Parathyroid adenoma (tissue), 2 donors: Measurements from ENCODE around the gene SMCO1.

Source experiments
- H2AFZ ChIP-seq: fragments of 300-600 bp; sonication (generic); one replicate; pipeline ENCODE4 v1.7.0; 2017; ENCODE audit warnings: antibody characterized with exemption, mild to moderate bottlenecking
- H3K27ac ChIP-seq: fragments of 300-600 bp; sonication (generic); one replicate; pipeline ENCODE4 v1.7.0; 2017
- H3K27me3 ChIP-seq: fragments of 300-600 bp; sonication (generic); one replicate; pipeline ENCODE4 v1.7.0; 2017; ENCODE audit warnings: low read length; ENCODE audit not compliant: control insufficient read depth, insufficient read depth
- H3K36me3 ChIP-seq: fragments of 300-600 bp; sonication (generic); one replicate; pipeline ENCODE4 v1.7.0; 2017; ENCODE audit warnings: low read length; ENCODE audit not compliant: control insufficient read depth, insufficient read depth
- H3K4me1 ChIP-seq: fragments of 300-600 bp; sonication (generic); one replicate; pipeline ENCODE4 v1.7.0; 2017; ENCODE audit warnings: control low read depth
- H3K4me2 ChIP-seq: fragments of 300-600 bp; sonication (generic); one replicate; pipeline ENCODE4 v1.7.0; 2017; ENCODE audit warnings: low read length
- H3K4me3 ChIP-seq: fragments of 300-600 bp; sonication (generic); one replicate; pipeline ENCODE4 v1.7.0; 2017; ENCODE audit warnings: low read depth, low read length
- H3K79me2 ChIP-seq: fragments of 300-600 bp; sonication (generic); one replicate; pipeline ENCODE4 v1.7.0; 2017; ENCODE audit warnings: control low read depth
- H3K9ac ChIP-seq: fragments of 300-600 bp; sonication (generic); one replicate; pipeline ENCODE4 v1.7.0; 2017; ENCODE audit warnings: mild to moderate bottlenecking
- H3K9me3 ChIP-seq: fragments of 300-600 bp; sonication (generic); one replicate; pipeline ENCODE4 v1.7.0; 2017; ENCODE audit warnings: low read length; ENCODE audit not compliant: control insufficient read depth
- CTCF ChIP-seq: fragments of 300-600 bp; sonication (generic); IDR thresholded peaks from one replicate; pipeline ENCODE4 v1.7.0; 2017; ENCODE audit warnings: antibody characterized with exemption, mild to moderate bottlenecking
- donor health status: primary hyperparathyroidism.

The SMCO1 gene

GRCh38 chr3:196499061-196499460 is 16.1 kb downstream of the SMCO1 start:
- H2AFZ ChIP-seq, result no peak overlapping the region
- H3K9ac ChIP-seq, result no peak overlapping the region
- no peaks in the 10 kb centered on the region for H3K36me3 ChIP-seq
- H3K4me2 ChIP-seq, result no peak overlapping the region
- H3K4me1 ChIP-seq, result peaks cover 16% of the 10 kb centered on the region
- H3K27me3 ChIP-seq, result no peaks in the 10 kb centered on the region
- TF ChIP-seq CTCF, result no peak
- no peak overlapping the region for H3K27ac ChIP-seq
- no peaks in the 10 kb centered on the region for H3K9me3 ChIP-seq
- H3K79me2 ChIP-seq, result peaks cover 65% of the 10 kb centered on the region
- H3K4me3 ChIP-seq, result no peak overlapping the region

DNA sequence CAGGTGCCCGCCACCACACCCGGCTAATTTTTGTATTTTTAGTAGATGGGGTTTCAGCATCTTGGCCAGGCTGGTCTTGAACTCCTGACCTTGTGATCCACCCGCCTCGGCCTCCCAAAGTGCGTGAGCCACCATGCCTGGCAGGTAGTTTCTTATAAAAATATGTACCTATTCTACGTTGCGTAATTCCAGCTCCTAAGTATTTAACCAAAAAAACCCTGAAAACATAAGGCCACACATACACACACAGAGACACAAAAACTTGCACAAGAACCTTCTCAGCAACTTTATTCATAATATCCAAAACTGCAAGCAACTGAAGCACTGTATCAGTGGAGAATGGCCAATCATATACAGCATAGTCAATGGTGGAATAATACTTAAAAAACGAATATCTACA is 16.8 kb downstream of the SMCO1 start:
- Histone ChIP-seq H3K36me3 (no peaks in the 10 kb centered on the region), H3K9ac (no peak overlapping the region), H3K79me2 (peaks cover 68% of the 10 kb centered on the region), H3K27ac (no peak overlapping the region), H3K9me3 (no peaks in the 10 kb centered on the region), H3K27me3 (no peaks in the 10 kb centered on the region), H3K4me1 (peaks cover 16% of the 10 kb centered on the region), H2AFZ (no peak overlapping the region), H3K4me2 (no peak overlapping the region), H3K4me3 (no peak overlapping the region)
- TF ChIP-seq CTCF, result no peak

DNA sequence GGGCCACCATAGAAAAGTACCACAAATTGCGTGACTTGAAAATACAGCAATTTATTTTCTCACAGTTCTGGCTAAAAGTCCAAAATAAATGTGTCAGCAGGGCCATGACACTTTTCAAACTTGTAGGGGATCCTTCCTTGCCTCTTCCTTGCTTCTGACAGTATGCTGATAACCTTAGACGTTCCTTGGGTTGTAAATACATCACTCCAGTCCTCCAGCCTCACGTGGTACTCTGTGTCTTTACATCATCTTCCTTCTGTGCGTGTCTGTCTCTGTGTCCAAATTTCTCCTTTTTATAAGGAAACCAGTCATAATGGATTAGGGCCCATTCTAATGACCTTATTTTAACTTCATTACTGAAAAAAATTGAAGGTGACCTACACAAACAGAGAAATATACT is 19.0 kb downstream of the SMCO1 start:
- no peak overlapping the region for H3K27ac ChIP-seq
- peaks cover 70% of the 10 kb centered on the region for H3K79me2 ChIP-seq

GRCh38 chr3:196493292-196493691 is 21.9 kb downstream of the SMCO1 start:
- no peak overlapping the region for H3K4me3 ChIP-seq
- H3K27me3 ChIP-seq, result no peaks in the 10 kb centered on the region
- TF ChIP-seq CTCF, result no peak
- H3K36me3 ChIP-seq, result no peaks in the 10 kb centered on the region
- H3K4me1 ChIP-seq, result no peaks in the 10 kb centered on the region
- peaks cover 57% of the 10 kb centered on the region for H3K79me2 ChIP-seq
- H3K4me2 ChIP-seq, result no peak overlapping the region
- H2AFZ ChIP-seq, result no peak overlapping the region
- no peak overlapping the region for H3K9ac ChIP-seq
- no peak overlapping the region for H3K27ac ChIP-seq
- H3K9me3 ChIP-seq, result no peaks in the 10 kb centered on the region

More for the DNA sequence above, 19.0 kb downstream of the SMCO1 start:
- H3K4me2 ChIP-seq, result no peak overlapping the region
- H3K4me3 ChIP-seq, result no peak overlapping the region
- peaks cover 11% of the 10 kb centered on the region for H3K4me1 ChIP-seq
- H3K36me3 ChIP-seq, result no peaks in the 10 kb centered on the region
- no peak overlapping the region for H2AFZ ChIP-seq
- H3K9ac ChIP-seq, result no peak overlapping the region
- H3K9me3 ChIP-seq, result no peaks in the 10 kb centered on the region
- TF ChIP-seq CTCF, result no peak
- no peaks in the 10 kb centered on the region for H3K27me3 ChIP-seq

- H3K4me1 ChIP-seq, result no peaks in the 10 kb centered on the region
- H2AFZ ChIP-seq, result no peak overlapping the region
- H3K4me3 ChIP-seq, result no peak overlapping the region
- peaks cover 45% of the 10 kb centered on the region for H3K79me2 ChIP-seq
- H3K9ac ChIP-seq, result no peak overlapping the region
- H3K27ac ChIP-seq, result no peak overlapping the region
- no peaks in the 10 kb centered on the region for H3K9me3 ChIP-seq
- TF ChIP-seq CTCF, result no peak
- no peaks in the 10 kb centered on the region for H3K36me3 ChIP-seq
- H3K4me2 ChIP-seq, result no peak overlapping the region
- H3K27me3 ChIP-seq, result no peaks in the 10 kb centered on the region
Observed at GRCh38 chr3:196492080-196492479, 23.1 kb downstream of the SMCO1 start.
